B cell (primary cell): Measurements from ENCODE around the gene ST6GALNAC3.

ENCODE experiments used
- CTCF ChIP-seq: fragments of 200-600 bp; IDR thresholded peaks from one replicate; pipeline ENCODE4 v1.8.0; 2022; ENCODE audit warnings: antibody characterized with exemption, mild to moderate bottlenecking
- EZH2 ChIP-seq: IDR thresholded peaks from 2 replicates; pipeline ENCODE4 v1.6.1; 2012; ENCODE audit warnings: borderline replicate concordance, low read depth, mild to moderate bottlenecking, moderate library complexity, low read length; ENCODE audit not compliant: insufficient read depth, poor library complexity, severe bottlenecking

- TF ChIP-seq CTCF (no peak), EZH2 (no peak)
Measured at GRCh38 chr1:76095802-76096201, 21.3 kb downstream of the ST6GALNAC3 start.
